ENCODE results near the gene BSCL2.
"Not testable (repeated sequence)": the region's sequence is repeated elsewhere in the genome, so short reads cannot be mapped to it uniquely, and the experiment has no call there.

Gene BSCL2

GRCh38 chr11:62654297-62654696 lies 52.9 kb downstream of the BSCL2 start:
- no peak for DNase-seq (ENCODE audit: low read depth)

- DNase-seq (ENCODE audit: low read depth) = no peak
Measured at GRCh38 chr11:62652161-62653006, 54.8 kb downstream of the BSCL2 start.

- not testable (repeated sequence) for DNase-seq (ENCODE audit: low read depth)
Measured at GRCh38 chr11:62650283-62650682, 56.9 kb downstream of the BSCL2 start.

- DNase-seq (ENCODE audit: low read depth) = no peak
Measured at GRCh38 chr11:62649486-62649885, 57.7 kb downstream of the BSCL2 start.

GRCh38 chr11:62648967-62649364 lies 58.3 kb downstream of the BSCL2 start:
- DNase-seq (ENCODE audit: low read depth) = no peak

- DNase-seq (ENCODE audit: low read depth) = no peak
Measured at GRCh38 chr11:62648185-62648966, 58.8 kb downstream of the BSCL2 start.

- DNase-seq (ENCODE audit: low read depth) = no peak
Measured at GRCh38 chr11:62647609-62648005, 59.6 kb downstream of the BSCL2 start.

- no peak for DNase-seq (ENCODE audit: low read depth)
Measured at GRCh38 chr11:62646825-62647608, 60.2 kb downstream of the BSCL2 start.

GRCh38 chr11:62645946-62646824 lies 61.0 kb downstream of the BSCL2 start, which contains the start of gene GANAB:
Gene GANAB (minus strand): TSS chr11:62646613. CDS start chr11:62646599, 14 bp downstream.
- DNase-seq (ENCODE audit: low read depth) = peak; percentile 99

- DNase-seq (ENCODE audit: low read depth) = no peak
Measured at GRCh38 chr11:62645671-62645945, 61.6 kb downstream of the BSCL2 start.

- DNase-seq (ENCODE audit: low read depth) = no peak
Measured at GRCh38 chr11:62644220-62644619, 63.0 kb downstream of the BSCL2 start.

Data from activated gamma-delta T cell treated with anti-CD3 and anti-CD28 coated beads, Interleukin-2, amount 50 U/mL, for 16 hours (primary cell).